Upper lobe of right lung (tissue), 1 donor: ENCODE measurements around the gene TUG1. TPM values are rescaled to one million over a fixed set of nuclear protein-coding genes. Genes with fewer than 3 reads are reported as not detected.

Experiments
- ATAC-seq: fragments of 200-7000 bp; cut with Tn5 transposase; one replicate; pipeline ENCODE4 v1.9.1; 2020; ENCODE audit warnings: mild to moderate bottlenecking, moderate library complexity
- DNase-seq: peaks from one replicate; pipeline ENCODE4 v3.0.0-alpha.2; 2020
- H3K27ac ChIP-seq: fragments of 200-600 bp; one replicate; pipeline ENCODE4 v1.8.0; 2022
- H3K27me3 ChIP-seq: fragments of 200-600 bp; one replicate; pipeline ENCODE4 v1.8.0; 2022; ENCODE audit warnings: mild to moderate bottlenecking
- H3K36me3 ChIP-seq: fragments of 200-600 bp; one replicate; pipeline ENCODE4 v1.8.0; 2022
- H3K4me1 ChIP-seq: fragments of 200-600 bp; one replicate; pipeline ENCODE4 v1.8.0; 2022
- H3K4me3 ChIP-seq: fragments of 200-600 bp; one replicate; pipeline ENCODE4 v1.8.0; 2022; ENCODE audit warnings: mild to moderate bottlenecking
- H3K9me3 ChIP-seq: fragments of 200-600 bp; one replicate; pipeline ENCODE4 v1.8.0; 2022
- CTCF ChIP-seq: fragments of 200-600 bp; IDR thresholded peaks from one replicate; pipeline ENCODE4 v1.8.0; 2022; ENCODE audit warnings: antibody characterized with exemption
- intact Hi-C: fragments of 100-400 bp; cut with DNase I; formaldehyde crosslinking; loops from one replicate; pipeline ENCODE4 v1.11.0; 2022
- total RNA-seq: library from RNA; stranded (reverse); fragmentation: NEBNext Ultra II Directional; extraction: Animal tissue kit (Norgen Biotek cat#: 25700); gene quantifications from one replicate; pipeline ENCODE4 v1.2.1, GENCODE V29; 2021
- donor health status: DM: no; HTN: yes; CAD: no; lungs with severe emphysema.

TUG1 gene
- total RNA-seq, 1 donor from 2014 or later, result 71.8 TPM

- H3K36me3 ChIP-seq, result peaks cover 100% of the 10 kb centered on the region
- TF ChIP-seq CTCF, result no peak
Observed at GRCh38 chr22:30940685-30941362, 28.2 kb upstream of the TUG1 start.

GRCh38 chr22:30941363-30941740 is 27.7 kb upstream of the TUG1 start:
- Histone ChIP-seq H3K27ac (no peak overlapping the region), H3K4me1 (no peaks in the 10 kb centered on the region), H3K27me3 (no peaks in the 10 kb centered on the region), H3K4me3 (no peak overlapping the region), H3K36me3 (peaks cover 100% of the 10 kb centered on the region), H3K9me3 (no peaks in the 10 kb centered on the region)
- ATAC-seq, result no peak
- no peak for DNase-seq
- TF ChIP-seq CTCF, result no peak
- intact Hi-C loops, result no loop called here

More at GRCh38 chr22:30940685-30941362, 28.2 kb upstream of the TUG1 start:
- H3K9me3 ChIP-seq, result no peaks in the 10 kb centered on the region
- ATAC-seq (no peak), DNase-seq (no peak)
- no peaks in the 10 kb centered on the region for H3K27me3 ChIP-seq
- H3K27ac ChIP-seq, result no peak overlapping the region
- intact Hi-C loops, result no loop called here
- no peaks in the 10 kb centered on the region for H3K4me1 ChIP-seq
- no peak overlapping the region for H3K4me3 ChIP-seq

- TF ChIP-seq CTCF, result no peak
- Histone ChIP-seq H3K4me3 (no peak overlapping the region), H3K4me1 (peaks cover 9% of the 10 kb centered on the region), H3K36me3 (peaks cover 95% of the 10 kb centered on the region), H3K27ac (no peak overlapping the region), H3K9me3 (no peaks in the 10 kb centered on the region), H3K27me3 (no peaks in the 10 kb centered on the region)
- DNase-seq (no peak), ATAC-seq (no peak)
- intact Hi-C loops, result no loop called here
Observed at GRCh38 chr22:30943368-30943767, 25.7 kb upstream of the TUG1 start.

DNA sequence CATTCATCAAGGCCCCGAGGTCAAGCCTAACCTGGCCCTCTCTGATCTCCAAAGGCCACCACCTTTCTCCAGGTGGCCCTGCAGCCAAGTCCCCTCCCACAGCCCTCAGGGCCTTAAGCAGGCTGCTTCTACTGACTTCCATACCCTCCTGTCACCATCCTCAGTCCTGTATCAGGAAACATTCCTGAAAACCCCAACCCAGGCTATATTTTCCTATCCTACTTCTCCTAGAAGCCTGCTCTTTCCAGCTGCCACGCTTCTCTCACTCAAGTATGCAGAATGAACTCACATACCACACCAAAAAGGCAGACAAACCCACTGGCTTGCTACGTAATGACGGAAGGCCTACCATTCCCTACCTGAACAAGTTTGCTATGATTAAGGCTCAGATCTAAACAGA is 24.1 kb upstream of the TUG1 start:
- H3K36me3 ChIP-seq, result peaks cover 94% of the 10 kb centered on the region
- ATAC-seq (no peak), DNase-seq (no peak)
- no peaks in the 10 kb centered on the region for H3K27me3 ChIP-seq
- intact Hi-C loops, result loop anchor here (5.0 kb wide), 1 partner anchor 137 kb away; the partner anchor contains the start of gene SMTN
- H3K4me3 ChIP-seq, result no peak overlapping the region
- no peak overlapping the region for H3K27ac ChIP-seq
- H3K9me3 ChIP-seq, result no peaks in the 10 kb centered on the region
- peaks cover 10% of the 10 kb centered on the region for H3K4me1 ChIP-seq
- TF ChIP-seq CTCF, result no peak

GRCh38 chr22:30945653-30946052 is 23.4 kb upstream of the TUG1 start:
- no peak overlapping the region for H3K27ac ChIP-seq
- no peak for TF ChIP-seq CTCF

More at GRCh38 chr22:30945653-30946052, 23.4 kb upstream of the TUG1 start:
- H3K9me3 ChIP-seq, result no peaks in the 10 kb centered on the region
- peaks cover 10% of the 10 kb centered on the region for H3K4me1 ChIP-seq
- ATAC-seq, result no peak
- no peaks in the 10 kb centered on the region for H3K27me3 ChIP-seq
- peaks cover 93% of the 10 kb centered on the region for H3K36me3 ChIP-seq
- no peak for DNase-seq
- H3K4me3 ChIP-seq, result no peak overlapping the region
- intact Hi-C loops, result loop anchor here (5.0 kb wide), 1 partner anchor 137 kb away; the partner anchor contains the start of gene SMTN
